Naive thymus-derived CD8-positive, alpha-beta T cell (primary cell): ENCODE data around the gene TRIM31. TPM values are rescaled to one million over a fixed set of nuclear protein-coding genes. Genes with fewer than 3 reads are reported as not detected.
"Not testable (repeated sequence)": the region's sequence is repeated elsewhere in the genome, so short reads cannot be mapped to it uniquely, and the experiment has no call there.

Source experiments
- ATAC-seq, 2 donors: fragments of 150-1000 bp; cut with Tn5 transposase in 1 of 2; sonication (Bioruptor Pico), chemical (Tn5 transposase) in 1 of 2; 1 replicate in 1 of 2; 2 replicates in 1 of 2; pipeline ENCODE4 v1.10.0; 2021; ENCODE audit warnings: mild to moderate bottlenecking in 2 of 2, moderate library complexity in 2 of 2
- POLR2A ChIA-PET: fragments of 350-600 bp; sonication (Branson Sonifier 250); formaldehyde crosslinking; loops from one replicate; lab custom pipeline; 2021; ENCODE audit warnings: antibody characterized with exemption; lab: Charles Lee
- DNase-seq, 10 donors: peaks; one replicate each; pipeline versions ENCODE4 v3.0.0 to v3.0.0-alpha.2; 2020 to 2022
- H3K27ac Mint-ChIP-seq, 10 donors: one replicate each; pipeline ENCODE4 v1.8.0; 2020 to 2022; ENCODE audit warnings: mild to moderate bottlenecking in 10 of 10, mixed read lengths in 10 of 10, moderate library complexity in 4 of 10, inconsistent platforms in 1 of 10
- H3K27me3 Mint-ChIP-seq, 5 donors: one replicate each; pipeline ENCODE4 v1.8.0; 2021 to 2022; ENCODE audit warnings: mixed read lengths in 5 of 5
- H3K36me3 Mint-ChIP-seq, 3 donors: one replicate each; pipeline ENCODE4 v1.8.0; 2020 to 2022; ENCODE audit warnings: mixed read lengths in 3 of 3, mild to moderate bottlenecking in 2 of 3, inconsistent platforms in 1 of 3
- H3K4me1 Mint-ChIP-seq, 4 donors: one replicate each; pipeline ENCODE4 v1.8.0; 2021 to 2022; ENCODE audit warnings: mixed read lengths in 4 of 4
- H3K4me3 Mint-ChIP-seq, 10 donors: one replicate each; pipeline ENCODE4 v1.8.0; 2020 to 2022; ENCODE audit warnings: mild to moderate bottlenecking in 10 of 10, mixed read lengths in 10 of 10, moderate library complexity in 6 of 10, inconsistent platforms in 1 of 10
- H3K9me3 Mint-ChIP-seq, 9 donors: one replicate each; pipeline ENCODE4 v1.8.0; 2020 to 2022; ENCODE audit warnings: mixed read lengths in 9 of 9, mild to moderate bottlenecking in 3 of 9, inconsistent platforms in 1 of 9, moderate library complexity in 1 of 9
- polyA plus RNA-seq, 3 donors: library from polyadenylated mRNA; unstranded; fragments of 300-500 nt; fragmentation: Illumina TruSeq; gene quantifications; one replicate each; pipeline ENCODE4 v1.2.3, GENCODE V29; 2021
- total RNA-seq, 8 experiments: library from RNA in 2 of 8; stranded (reverse) in 2 of 8; gene quantifications; one replicate each; pipeline ENCODE4 v1.2.3 and lab custom pipeline; 2021 to 2026

Gene TRIM31
- total and polyA plus RNA-seq, 5 experiments from 2014 or later: 0.07 TPM; not detected in 4

GRCh38 chr6:30122515-30122914 lies 9.6 kb upstream of the TRIM31 start:
- Mint-ChIP-seq H3K36me3 (no peaks in the 10 kb centered on the region), H3K27me3 (peaks cover 11 to 76% (median 32%) of the 10 kb centered on the region in 5 donors), H3K27ac (no peak overlapping the region), H3K4me3 (no peak overlapping the region), H3K4me1 (peaks cover 0 to 4% (median 1%) of the 10 kb centered on the region in 4 donors), H3K9me3 (no peaks in the 10 kb centered on the region)
- DNase-seq (no peak), ATAC-seq (no peak)
- POLR2A ChIA-PET: no interaction called here

GRCh38 chr6:30121446-30122366 lies 8.8 kb upstream of the TRIM31 start:
- Mint-ChIP-seq H3K4me3 (no peak overlapping the region), H3K27ac (no peak overlapping the region), H3K9me3 (no peaks in the 10 kb centered on the region), H3K4me1 (no peaks in the 10 kb centered on the region), H3K36me3 (no peaks in the 10 kb centered on the region), H3K27me3 (peaks cover 12 to 74% (median 25%) of the 10 kb centered on the region in 5 donors)
- DNase-seq (no peak), ATAC-seq (no peak)
- POLR2A ChIA-PET: no interaction called here

GRCh38 chr6:30118691-30119090 lies 5.8 kb upstream of the TRIM31 start:
- peaks cover 9 to 66% (median 27%) of the 10 kb centered on the region in 5 donors for H3K27me3 Mint-ChIP-seq
- H3K9me3 Mint-ChIP-seq, H3K27ac Mint-ChIP-seq, DNase-seq, H3K4me3 Mint-ChIP-seq, ATAC-seq, POLR2A ChIA-PET, H3K4me1 Mint-ChIP-seq, H3K36me3 Mint-ChIP-seq: not testable (repeated sequence)

GRCh38 chr6:30116724-30117123 lies 3.8 kb upstream of the TRIM31 start:
- Mint-ChIP-seq H3K4me3 (no peak overlapping the region), H3K36me3 (no peaks in the 10 kb centered on the region), H3K9me3 (no peaks in the 10 kb centered on the region), H3K27ac (no peak overlapping the region), H3K4me1 (peaks cover 0 to 2% (median 0%) of the 10 kb centered on the region in 4 donors), H3K27me3 (peaks cover 19 to 72% (median 31%) of the 10 kb centered on the region in 5 donors)
- POLR2A ChIA-PET: interaction anchor here (0.6 kb wide), 1 partner anchor 82 kb away, joined by 3 read pairs; no protein-coding TSS in a partner anchor
- DNase-seq: no peak
- no peak for ATAC-seq

GRCh38 chr6:30113841-30114240 lies 951 bp upstream of the TRIM31 start:
- no peak for ATAC-seq
- Mint-ChIP-seq H3K4me1 (peaks cover 0 to 2% (median 0%) of the 10 kb centered on the region in 4 donors), H3K27ac (no peak overlapping the region), H3K9me3 (no peaks in the 10 kb centered on the region), H3K27me3 (peaks cover 22 to 70% (median 43%) of the 10 kb centered on the region in 5 donors), H3K4me3 (no peak overlapping the region), H3K36me3 (no peaks in the 10 kb centered on the region)
- DNase-seq: no peak
- POLR2A ChIA-PET: no interaction called here

GRCh38 chr6:30112402-30112994 lies 392 bp downstream of the TRIM31 start:
- no peak for DNase-seq
- no peak for ATAC-seq
- peaks cover 28 to 75% (median 53%) of the 10 kb centered on the region in 5 donors for H3K27me3 Mint-ChIP-seq
- no peaks in the 10 kb centered on the region for H3K9me3 Mint-ChIP-seq
- H3K4me1 Mint-ChIP-seq: peaks cover 0 to 2% (median 0%) of the 10 kb centered on the region in 4 donors
- POLR2A ChIA-PET: no interaction called here
- H3K36me3 Mint-ChIP-seq: no peaks in the 10 kb centered on the region
- no peak overlapping the region for H3K4me3 Mint-ChIP-seq
- H3K27ac Mint-ChIP-seq: peak overlapping the region in 1 of 10 donors; percentile 57

- Mint-ChIP-seq H3K4me1 (peaks cover 0 to 2% (median 0%) of the 10 kb centered on the region in 4 donors), H3K36me3 (no peaks in the 10 kb centered on the region), H3K27me3 (peaks cover 27 to 76% (median 58%) of the 10 kb centered on the region in 5 donors), H3K4me3 (no peak overlapping the region), H3K27ac (no peak overlapping the region), H3K9me3 (no peaks in the 10 kb centered on the region)
- DNase-seq: no peak
- no peak for ATAC-seq
- POLR2A ChIA-PET: no interaction called here
These were observed 1.5 kb downstream of the TRIM31 start for GRCh38 chr6:30111266-30111856.

- Mint-ChIP-seq H3K4me1 (peaks cover 19 to 38% (median 36%) of the 10 kb centered on the region in 4 donors), H3K36me3 (no peaks in the 10 kb centered on the region), H3K4me3 (no peak overlapping the region), H3K9me3 (no peaks in the 10 kb centered on the region), H3K27ac (no peak overlapping the region), H3K27me3 (peaks cover 20 to 54% (median 37%) of the 10 kb centered on the region in 5 donors)
- POLR2A ChIA-PET: no interaction called here
- ATAC-seq (no peak), DNase-seq (no peak)
These were observed 8.2 kb downstream of the TRIM31 start for GRCh38 chr6:30104661-30105060.

- Mint-ChIP-seq H3K27me3 (peaks cover 25 to 57% (median 41%) of the 10 kb centered on the region in 5 donors), H3K27ac (peak overlapping the region in 3 of 10 donors; percentile 29 to 91 (median 88)), H3K4me1 (peaks cover 19 to 38% (median 37%) of the 10 kb centered on the region in 4 donors), H3K36me3 (no peaks in the 10 kb centered on the region), H3K9me3 (no peaks in the 10 kb centered on the region), H3K4me3 (peak overlapping the region; percentile 81 to 94 (median 90))
- POLR2A ChIA-PET: interaction anchor here (0.7 to 3.6 kb wide), 5 partner anchors 27 to 51 kb away, joined by 3 to 18 read pairs (median 7); partner anchors contain the start of genes POLR1H, PPP1R11 and TRIM40
- ATAC-seq (no peak), DNase-seq (no peak)
These were observed 9.1 kb downstream of the TRIM31 start for GRCh38 chr6:30103872-30104179.

GRCh38 chr6:30102970-30103871 lies 9.7 kb downstream of the TRIM31 start:
- Mint-ChIP-seq H3K36me3 (no peaks in the 10 kb centered on the region), H3K9me3 (no peaks in the 10 kb centered on the region), H3K27ac (peak overlapping the region; percentile 29 to 91 (median 78)), H3K27me3 (peaks cover 20 to 59% (median 43%) of the 10 kb centered on the region in 5 donors), H3K4me3 (peak overlapping the region; percentile 81 to 94 (median 90)), H3K4me1 (peaks cover 23 to 44% (median 41%) of the 10 kb centered on the region in 4 donors)
- POLR2A ChIA-PET: interaction anchor here (0.7 to 3.6 kb wide), 5 partner anchors 27 to 52 kb away, joined by 3 to 18 read pairs (median 7); partner anchors contain the start of genes POLR1H, PPP1R11 and TRIM40
- DNase-seq (peak; percentile 60 to 89 (median 81)), ATAC-seq (peak; percentile 82 to 87)

- peak overlapping the region; percentile 81 to 94 (median 90) for H3K4me3 Mint-ChIP-seq
- POLR2A ChIA-PET: interaction anchor here (1.0 to 3.6 kb wide), 5 partner anchors 9 to 42 kb away, joined by 3 to 18 read pairs (median 7); partner anchors contain the start of genes POLR1H, PPP1R11 and TRIM40
- H3K27me3 Mint-ChIP-seq: peaks cover 18 to 57% (median 42%) of the 10 kb centered on the region in 5 donors
- ATAC-seq (peak; percentile 32 to 44), DNase-seq (peak in 1 of 10 donors; percentile 6)
- peak overlapping the region in 9 of 10 donors; percentile 29 to 91 (median 81) for H3K27ac Mint-ChIP-seq
- H3K9me3 Mint-ChIP-seq: no peaks in the 10 kb centered on the region
- H3K4me1 Mint-ChIP-seq: peaks cover 27 to 51% (median 48%) of the 10 kb centered on the region in 4 donors
- no peaks in the 10 kb centered on the region for H3K36me3 Mint-ChIP-seq
These were observed 10.4 kb downstream of the TRIM31 start for GRCh38 chr6:30102414-30102969.
